ENCODE data around the gene ATG16L1. TPM values are rescaled to one million over a fixed set of nuclear protein-coding genes. Genes with fewer than 3 reads are reported as not detected.

Gene ATG16L1
- total and polyA plus RNA-seq, 2 experiments from 2014 or later: 15.3 to 37.9 TPM

- H3K9me2 ChIP-seq (ENCODE audit: insufficient read depth): no peaks in the 10 kb centered on the region
- TF ChIP-seq EZH2 (IDR thresholded peaks at IDR 0.05; ENCODE audit: low read depth, unreplicated experiment) (no peak), EZH2phosphoT487 (IDR thresholded peaks at IDR 0.05; ENCODE audit: unreplicated experiment) (peak; percentile 21)
- no peak overlapping the region for H3K27ac Mint-ChIP-seq
- peaks cover 64% of the 10 kb centered on the region for H3K36me3 ChIP-seq (ENCODE audit: insufficient read depth)
- no peak overlapping the region for H3K4me2 ChIP-seq
- no peaks in the 10 kb centered on the region for H3K27me3 ChIP-seq (ENCODE audit: insufficient read depth)
- no peak overlapping the region for H3K4me3 ChIP-seq
- DNase-seq (ENCODE audit: low spot score) (no peak), ATAC-seq (no peak)
- H3K4me3 Mint-ChIP-seq: no peak overlapping the region
- no peak overlapping the region for H2AFZ ChIP-seq
- no peaks in the 10 kb centered on the region for H3K4me1 ChIP-seq (ENCODE audit: insufficient read depth)
- peaks cover 92% of the 10 kb centered on the region for H3K36me3 Mint-ChIP-seq (ENCODE audit: low read depth)
- peaks cover 20% of the 10 kb centered on the region for H3K79me2 ChIP-seq (replicated peaks; ENCODE audit: insufficient read depth)
- H4K20me1 ChIP-seq (replicated peaks; ENCODE audit: insufficient read depth): peaks cover 24% of the 10 kb centered on the region
- H3K9me3 Mint-ChIP-seq: no peaks in the 10 kb centered on the region
- no peaks in the 10 kb centered on the region for H3F3A ChIP-seq (replicated peaks; ENCODE audit: low read depth)
- H3K27me3 Mint-ChIP-seq (ENCODE audit: insufficient read depth, low read depth, poor library complexity): peaks cover 2% of the 10 kb centered on the region
- H3K27ac ChIP-seq (ENCODE audit: low read depth): no peak overlapping the region
- no peaks in the 10 kb centered on the region for H3K4me1 Mint-ChIP-seq
These were observed 13.2 kb downstream of the ATG16L1 start for GRCh38 chr2:233264667-233265066.

GRCh38 chr2:233265899-233266431, 14.5 kb downstream of the ATG16L1 start:
- Histone ChIP-seq H3K4me3 (no peak overlapping the region), H3K4me2 (no peak overlapping the region), H3K9me2 (ENCODE audit: insufficient read depth) (no peaks in the 10 kb centered on the region), H4K20me1 (replicated peaks; ENCODE audit: insufficient read depth) (peaks cover 15% of the 10 kb centered on the region; the same call in 1 of the 2 replicates), H3F3A (replicated peaks; ENCODE audit: low read depth) (no peaks in the 10 kb centered on the region), H3K79me2 (replicated peaks; ENCODE audit: insufficient read depth) (peaks cover 7% of the 10 kb centered on the region; the same call in 1 of the 2 replicates), H3K36me3 (ENCODE audit: insufficient read depth) (peaks cover 56% of the 10 kb centered on the region), H3K27me3 (ENCODE audit: insufficient read depth) (no peaks in the 10 kb centered on the region), H2AFZ (no peak overlapping the region), H3K4me1 (ENCODE audit: insufficient read depth) (no peaks in the 10 kb centered on the region), H3K27ac (ENCODE audit: low read depth) (no peak overlapping the region)
- Mint-ChIP-seq H3K27me3 (ENCODE audit: insufficient read depth, low read depth, poor library complexity) (no peaks in the 10 kb centered on the region), H3K36me3 (ENCODE audit: low read depth) (peaks cover 94% of the 10 kb centered on the region), H3K9me3 (no peaks in the 10 kb centered on the region), H3K4me3 (no peak overlapping the region), H3K27ac (no peak overlapping the region), H3K4me1 (no peaks in the 10 kb centered on the region)
- TF ChIP-seq ZNF114 (CRISPR knock-in tag; IDR thresholded peaks at IDR 0.05): no peak
- TF ChIP-seq REST (IDR thresholded peaks at IDR 0.05; ENCODE audit: unreplicated experiment): no peak
- no peak for TF ChIP-seq CTCF (conservative IDR thresholded peaks at IDR 0.05; ENCODE audit: low read depth in 2 of 2)
- TF ChIP-seq POLR2AphosphoS5 (IDR thresholded peaks at IDR 0.05; ENCODE audit: low read depth): no peak
- TF ChIP-seq JUNB (IDR thresholded peaks at IDR 0.05; ENCODE audit: unreplicated experiment): no peak
- no peak for ATAC-seq
- DNase-seq (ENCODE audit: low spot score): no peak
